ENCODE measurements around the gene USH2A.
"Not testable (repeated sequence)": the region's sequence is repeated elsewhere in the genome, so short reads cannot be mapped to it uniquely, and the experiment has no call there.

Gene USH2A

GRCh38 chr1:216390956-216391355, 32.3 kb downstream of the USH2A start:
- DNase-seq = no peak

- DNase-seq = no peak
These were observed 33.5 kb downstream of the USH2A start for GRCh38 chr1:216389774-216390173.

- no peak for DNase-seq
These were observed 34.7 kb downstream of the USH2A start for GRCh38 chr1:216388558-216388957.

- DNase-seq = no peak
These were observed 35.5 kb downstream of the USH2A start for GRCh38 chr1:216387782-216388181.

- no peak for DNase-seq
These were observed 43.8 kb downstream of the USH2A start for GRCh38 chr1:216379441-216379840.

GRCh38 chr1:216368249-216368648, 55.0 kb downstream of the USH2A start:
- no peak for DNase-seq

GRCh38 chr1:216366979-216367378, 56.3 kb downstream of the USH2A start:
- no peak for DNase-seq

- DNase-seq = no peak
These were observed 66.3 kb downstream of the USH2A start for GRCh38 chr1:216356945-216357344.

- no peak for DNase-seq
These were observed 73.1 kb downstream of the USH2A start for GRCh38 chr1:216350186-216350585.

- DNase-seq = no peak
These were observed 76.7 kb downstream of the USH2A start for GRCh38 chr1:216346526-216346925.

GRCh38 chr1:216340542-216340941, 82.7 kb downstream of the USH2A start:
- not testable (repeated sequence) for DNase-seq

GRCh38 chr1:216332462-216332861, 90.8 kb downstream of the USH2A start:
- no peak for DNase-seq

GRCh38 chr1:216332003-216332402, 91.2 kb downstream of the USH2A start:
- no peak for DNase-seq

DNA sequence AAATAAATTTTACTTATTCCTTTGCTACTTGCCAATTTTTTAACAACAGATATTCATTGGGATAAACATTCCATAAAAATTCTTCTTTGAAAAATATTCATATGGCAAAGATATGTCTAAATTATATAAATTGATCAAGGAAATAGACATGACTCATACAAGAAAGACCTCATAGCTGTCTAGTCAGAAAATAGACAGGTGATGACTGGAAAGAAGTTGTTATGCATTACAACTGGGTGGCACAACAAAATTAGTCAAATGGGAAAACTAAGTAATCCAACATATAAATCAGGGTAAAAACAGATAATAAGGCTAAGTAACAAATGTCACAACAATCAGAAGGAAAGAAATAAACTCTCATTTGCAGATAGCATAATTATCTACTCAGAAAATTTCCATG, 92.0 kb downstream of the USH2A start:
- no peak for DNase-seq

- DNase-seq = no peak
These were observed 93.0 kb downstream of the USH2A start for GRCh38 chr1:216330262-216330661.

GRCh38 chr1:216325946-216326345, 97.3 kb downstream of the USH2A start:
- DNase-seq = no peak

DNA sequence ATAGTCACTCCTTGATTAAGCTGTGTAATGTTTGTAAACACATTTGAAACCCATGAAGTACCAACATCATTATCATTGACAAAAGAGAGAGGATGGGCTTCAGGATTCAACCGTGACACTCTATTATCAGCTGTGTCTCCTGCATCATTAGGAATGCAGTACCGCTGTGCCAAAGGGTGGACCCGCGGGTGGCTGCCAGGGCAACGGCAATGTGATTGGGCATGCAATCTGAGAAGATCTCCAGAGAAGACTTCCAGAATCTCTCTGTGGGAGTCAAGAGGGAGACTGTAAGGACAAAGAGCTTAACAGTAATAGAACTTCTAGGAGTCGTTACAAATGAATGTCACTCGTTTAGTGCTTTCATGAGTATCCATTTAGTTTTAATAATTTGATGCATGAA, 97.9 kb downstream of the USH2A start:
- no peak for DNase-seq

DNA sequence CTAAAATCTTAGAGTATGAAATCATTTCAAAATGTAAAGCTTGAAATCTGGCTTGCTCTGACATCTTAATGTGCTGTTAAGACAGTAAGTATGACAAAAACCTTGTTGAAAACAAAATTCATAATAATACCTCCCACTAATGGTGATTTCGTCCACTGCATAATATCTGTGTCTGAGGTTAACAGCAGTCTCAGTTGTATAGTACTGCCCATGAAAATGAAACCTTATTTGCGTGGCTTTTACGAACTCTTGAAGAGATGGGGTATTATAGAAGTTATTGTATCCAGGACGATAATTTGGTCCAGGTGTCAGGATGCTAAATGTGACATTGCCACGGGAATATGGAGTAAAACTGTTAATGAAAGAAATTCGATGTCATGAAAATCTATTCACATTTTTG, 99.9 kb downstream of the USH2A start:
- DNase-seq = no peak

DNA sequence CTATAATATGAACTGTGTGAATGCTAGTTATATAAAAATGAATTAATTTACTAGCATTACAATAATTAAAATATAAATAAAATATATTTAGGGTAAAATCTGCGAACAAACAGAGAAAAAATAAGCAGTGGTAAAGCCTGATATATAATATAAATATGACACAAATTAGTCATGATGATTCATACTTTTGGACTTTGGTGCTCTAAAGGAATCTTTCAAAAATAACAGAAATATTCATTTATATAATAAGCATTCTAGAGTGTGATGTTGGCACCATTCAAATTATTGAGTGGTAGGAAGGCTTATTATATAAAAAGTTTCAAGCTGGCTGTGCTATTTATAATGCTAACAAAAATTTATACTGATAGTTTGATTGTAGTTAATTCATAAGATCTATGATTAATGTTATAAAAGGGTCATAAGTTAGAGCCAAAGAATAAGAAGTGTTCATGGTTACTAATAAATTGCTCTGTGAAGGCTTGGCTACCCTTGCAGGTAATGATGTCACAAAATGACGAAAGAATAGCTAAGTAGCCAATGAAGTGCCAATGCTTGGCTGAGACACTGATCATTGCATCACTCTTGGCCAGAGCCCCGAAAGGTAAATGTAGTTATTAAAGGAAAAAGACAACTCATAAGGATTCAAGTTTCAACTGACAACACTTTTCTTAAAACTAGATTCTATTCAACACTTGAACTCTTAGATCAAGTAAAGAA, 108.7 kb downstream of the USH2A start:
- no peak for DNase-seq

DNA sequence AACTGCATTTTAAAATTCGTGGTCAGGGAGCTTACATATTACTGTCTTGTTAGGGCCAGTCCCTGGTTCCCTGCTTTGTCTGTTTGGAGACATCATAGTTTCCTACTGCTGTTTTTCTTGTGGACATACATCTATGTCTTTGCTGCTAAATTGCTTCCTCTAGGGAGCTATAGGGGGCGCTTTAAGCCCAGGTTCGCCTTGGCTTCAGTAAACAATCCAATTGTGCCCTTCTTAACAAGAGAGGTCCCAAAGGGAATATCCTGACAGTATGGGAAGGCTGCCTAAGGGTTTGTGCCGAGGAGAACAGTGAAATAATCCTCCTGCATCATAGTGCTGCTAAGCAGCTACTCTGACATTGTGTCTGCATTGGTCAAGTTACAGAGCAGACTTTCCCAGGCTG, 112.5 kb downstream of the USH2A start:
- no peak for DNase-seq

GRCh38 chr1:216306830-216307229, 116.4 kb downstream of the USH2A start:
- no peak for DNase-seq

DNA sequence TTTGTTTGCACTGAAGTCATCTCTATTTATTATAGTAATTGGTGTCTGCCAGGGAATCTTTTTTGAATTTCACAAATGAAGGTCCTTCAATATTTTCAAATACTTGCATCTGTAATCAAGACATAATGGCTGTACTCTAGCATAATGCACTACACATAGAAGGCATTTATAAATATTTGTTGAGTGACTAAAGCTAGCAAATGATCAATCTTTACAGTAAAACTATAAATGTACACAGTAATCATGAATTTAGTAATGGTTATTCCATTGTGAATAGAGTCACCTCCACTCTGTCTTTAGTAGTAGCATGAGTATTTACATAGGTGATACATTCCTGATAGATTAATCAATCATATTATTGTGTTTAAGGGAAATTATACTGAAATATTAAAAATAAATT, 119.6 kb downstream of the USH2A start:
- DNase-seq = no peak

DNA sequence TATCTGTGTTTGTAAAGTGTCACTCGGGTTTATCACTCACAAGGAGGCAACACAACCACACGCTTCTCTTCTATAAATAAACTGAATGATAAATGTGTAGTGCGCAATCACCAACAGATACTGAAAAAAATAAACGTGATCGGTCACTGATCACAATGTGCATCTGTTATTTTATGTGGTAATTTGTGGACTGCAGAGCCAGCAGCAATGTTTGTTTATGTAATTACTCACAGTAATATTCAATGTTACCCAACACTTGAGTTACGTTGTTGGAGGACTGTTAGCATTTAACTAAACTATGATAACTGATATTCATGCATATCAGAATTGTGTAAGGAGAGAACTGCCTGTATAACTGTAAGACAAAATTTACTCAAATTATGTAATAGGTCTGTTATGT, 129.6 kb downstream of the USH2A start:
- DNase-seq = no peak

DNA sequence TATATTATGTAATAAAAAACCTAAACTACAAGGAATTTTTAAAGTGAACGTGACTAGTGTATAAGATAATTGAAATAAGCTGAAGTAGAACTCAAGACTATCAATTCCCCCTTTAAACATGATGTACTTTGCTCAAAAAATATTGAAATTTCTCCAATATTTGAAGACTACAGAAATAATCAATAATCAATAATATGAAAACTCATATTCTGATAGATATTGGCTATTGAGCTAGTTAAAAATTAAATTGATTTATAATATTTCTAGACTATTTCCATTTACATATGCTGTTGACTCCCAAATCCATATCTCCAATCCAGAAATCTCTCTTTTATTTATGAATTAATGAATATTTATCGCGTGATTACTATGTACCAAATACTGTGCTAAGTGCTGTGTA, 133.2 kb downstream of the USH2A start:
- no peak for DNase-seq

DNA sequence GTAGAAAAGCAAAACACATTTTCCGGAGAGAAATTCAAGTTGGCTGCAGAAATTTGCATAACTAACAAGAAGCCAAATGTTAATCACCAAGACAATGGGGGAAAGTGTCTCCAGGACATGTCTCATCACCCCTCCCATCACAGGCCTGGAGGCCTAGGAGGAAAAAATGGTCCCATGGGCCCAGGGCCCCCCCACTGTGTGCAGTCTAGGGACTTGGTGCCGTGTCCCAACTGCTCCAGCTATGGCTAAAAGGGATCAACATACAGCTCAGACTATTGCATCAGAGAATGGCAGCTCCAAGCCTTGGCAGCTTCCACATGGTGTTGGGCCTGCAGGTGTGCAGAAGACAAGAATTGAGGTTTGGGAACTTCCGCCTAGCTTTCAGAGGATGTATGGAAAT, 138.2 kb downstream of the USH2A start:
- no peak for DNase-seq

- DNase-seq = no peak
These were observed 141.5 kb downstream of the USH2A start for GRCh38 chr1:216281757-216282156.

Measured in activated CD8-positive, alpha-beta memory T cell treated with anti-CD3 and anti-CD28 coated beads, Interleukin-2, amount 50 U/mL, for 4 hours (primary cell).